B cell (primary cell): ENCODE measurements around the gene TRPV4. TPM values are rescaled to one million over a fixed set of nuclear protein-coding genes. Genes with fewer than 3 reads are reported as not detected.

Source experiments
- ATAC-seq: fragments of 200-7000 bp; cut with Tn5 transposase; one replicate; pipeline ENCODE4 v1.10.0; 2021; ENCODE audit warnings: low read depth, mild to moderate bottlenecking, moderate number of reproducible peaks, moderate library complexity
- CTCF ChIA-PET: fragments of 350-600 bp; sonication (Branson Sonifier 250); formaldehyde crosslinking; loops from one replicate; lab custom pipeline; 2021; ENCODE audit warnings: antibody characterized with exemption, inconsistent platforms; lab: Charles Lee
- POLR2A ChIA-PET: fragments of 350-600 bp; sonication (Branson Sonifier 250); formaldehyde crosslinking; loops from one replicate; lab custom pipeline; 2021; ENCODE audit warnings: antibody characterized with exemption; lab: Charles Lee
- DNase-seq: peaks from one replicate; pipeline ENCODE4 v3.0.0; 2013
- H2AFZ ChIP-seq: 2 replicates; pipeline ENCODE4 v1.6.1; 2012; ENCODE audit warnings: mild to moderate bottlenecking, low read depth, low read length; ENCODE audit not compliant: insufficient read depth, poor library complexity, severe bottlenecking
- H3K27ac ChIP-seq, 2 donors: 1 replicate in 1 of 2; 2 replicates in 1 of 2; pipeline ENCODE4 v1.5.1; 2012 to 2013; ENCODE audit warnings: low read length in 2 of 2, mild to moderate bottlenecking in 2 of 2, moderate library complexity in 1 of 2
- H3K27me3 ChIP-seq, 4 experiments: fragments of 200-600 bp in 1 of 4; sonication (generic) in 1 of 4; replicated peaks in 1 of 4; 1 replicate in 2 of 4; 2 replicates in 2 of 4; pipeline versions ENCODE4 v1.6.1 to v1.7.0; 2013 to 2016; ENCODE audit warnings: low read length in 3 of 4, mild to moderate bottlenecking in 2 of 4, mixed read lengths in 1 of 4, moderate library complexity in 1 of 4; ENCODE audit not compliant: insufficient read depth in 4 of 4, control insufficient read depth in 3 of 4; ENCODE audit errors: control extremely low read depth in 1 of 4
- H3K36me3 ChIP-seq, 2 experiments: replicated peaks in 1 of 2; 1 replicate in 1 of 2; 2 replicates in 1 of 2; pipeline versions ENCODE4 v1.6.1 to v1.7.1; 2013; ENCODE audit warnings: low read length in 1 of 2; ENCODE audit not compliant: insufficient read depth in 2 of 2, control insufficient read depth in 1 of 2; ENCODE audit errors: control extremely low read depth in 1 of 2, extremely low read depth in 1 of 2
- H3K4me1 ChIP-seq, 2 donors: fragments of 200-600 bp in 1 of 2; sonication (generic) in 1 of 2; 1 replicate in 1 of 2; 2 replicates in 1 of 2; pipeline versions ENCODE4 v1.5.1 to v1.6.1; 2013 to 2017; ENCODE audit warnings: low read length in 2 of 2; ENCODE audit not compliant: control insufficient read depth in 2 of 2, insufficient read depth in 2 of 2
- H3K4me2 ChIP-seq: replicated peaks from 2 replicates; pipeline ENCODE3; 2012; ENCODE audit warnings: mild to moderate bottlenecking, low read depth, low read length; ENCODE audit not compliant: poor library complexity, severe bottlenecking
- H3K4me3 ChIP-seq, 5 experiments: fragments of 200-600 bp in 1 of 5; sonication (generic) in 1 of 5; 1 replicate in 3 of 5; 2 replicates in 2 of 5; pipeline versions ENCODE4 v1.5.1 to v1.7.0; 2011 to 2016; ENCODE audit warnings: low read length in 4 of 5, mild to moderate bottlenecking in 4 of 5, low read depth in 2 of 5, control low read depth in 1 of 5, moderate library complexity in 1 of 5; ENCODE audit not compliant: insufficient read depth in 1 of 5; ENCODE audit errors: control extremely low read depth in 1 of 5, extremely low read depth in 1 of 5
- H3K79me2 ChIP-seq: fragments of 200-600 bp; sonication (generic); one replicate; pipeline ENCODE4 v1.6.0; 2016; ENCODE audit warnings: low read length; ENCODE audit not compliant: control insufficient read depth, insufficient read depth
- H3K9ac ChIP-seq: fragments of 200-600 bp; sonication (generic); 2 replicates; pipeline ENCODE4 v1.6.1; 2017; ENCODE audit warnings: mild to moderate bottlenecking, low read length, moderate library complexity
- H3K9me3 ChIP-seq, 3 donors: one replicate each; pipeline versions ENCODE4 v1.6.1 to v1.7.1; 2013; ENCODE audit warnings: low read length in 2 of 3; ENCODE audit not compliant: control insufficient read depth in 2 of 3, insufficient read depth in 1 of 3; ENCODE audit errors: control extremely low read depth in 1 of 3
- H4K20me1 ChIP-seq: 2 replicates; pipeline ENCODE4 v1.6.0; 2012; ENCODE audit warnings: mild to moderate bottlenecking, low read length; ENCODE audit not compliant: insufficient read depth, control insufficient read depth, poor library complexity, severe bottlenecking
- H3K27ac Mint-ChIP-seq: one replicate; pipeline ENCODE4 v1.8.0; 2021; ENCODE audit warnings: mixed read lengths
- H3K27me3 Mint-ChIP-seq: one replicate; pipeline ENCODE4 v1.8.0; 2021; ENCODE audit warnings: mixed read lengths
- H3K4me1 Mint-ChIP-seq: one replicate; pipeline ENCODE4 v1.8.0; 2021; ENCODE audit warnings: mixed read lengths
- H3K4me3 Mint-ChIP-seq: one replicate; pipeline ENCODE4 v1.8.0; 2021; ENCODE audit warnings: mixed read lengths
- H3K9me3 Mint-ChIP-seq: one replicate; pipeline ENCODE4 v1.8.0; 2022; ENCODE audit warnings: mixed read lengths; ENCODE audit not compliant: insufficient read depth
- EZH2 ChIP-seq: IDR thresholded peaks from 2 replicates; pipeline ENCODE4 v1.6.1; 2012; ENCODE audit warnings: borderline replicate concordance, low read depth, mild to moderate bottlenecking, moderate library complexity, low read length; ENCODE audit not compliant: insufficient read depth, poor library complexity, severe bottlenecking
- WGBS: methylation state at CpG from one replicate; pipeline ENCODE4 v1.1.5; 2013; ENCODE audit warnings: missing lambda C conversion rate; ENCODE audit not compliant: insufficient coverage; 5-methylcytosine and 5-hydroxymethylcytosine counted together
- intact Hi-C: fragments of 100-400 bp; cut with micrococcal nuclease; formaldehyde crosslinking; loops from one replicate; pipeline ENCODE4 v1.10.0; 2022
- polyA plus RNA-seq: library from polyadenylated mRNA; depleted of rRNA; stranded (reverse); fragments of >200 nt; gene quantifications from 2 replicates; pipeline ENCODE4 v1.2.3, GENCODE V29; 2012
- total RNA-seq, 2 donors: library from RNA; stranded (reverse); fragments of 120-200 nt in 1 of 2; gene quantifications; 1 replicate in 1 of 2; 2 replicates in 1 of 2; pipeline versions ENCODE4 v1.2.3 to v1.2.4, GENCODE V29; 2013 to 2022
- TF ChIP-seq, protein P1 (sequence below): fragments of 200-600 bp; IDR thresholded peaks from one replicate; pipeline ENCODE4 v1.8.0; 2022; ENCODE audit warnings: antibody characterized with exemption, mild to moderate bottlenecking

TRPV4 gene
- total and polyA plus RNA-seq, 2 donors (not counting 1 experiment from before 2014, with no cell fraction given) = not detected

DNA sequence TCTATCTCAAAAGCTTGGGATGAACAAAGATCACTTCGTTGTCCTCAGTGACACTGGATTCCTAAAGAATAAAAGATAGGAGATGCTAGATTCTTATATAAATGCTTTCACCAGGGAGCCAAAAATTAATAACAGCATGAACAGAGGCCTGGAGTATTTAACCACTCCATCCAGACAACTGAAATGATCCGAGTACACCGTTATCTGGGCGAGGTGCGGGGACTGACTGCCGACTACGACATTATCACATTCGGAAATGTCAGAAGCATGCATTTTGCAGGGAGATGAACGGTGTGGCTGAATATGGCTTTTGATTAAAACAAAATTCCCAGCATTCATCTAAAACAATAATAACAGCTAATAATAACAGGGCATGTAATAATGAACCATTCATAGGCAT lies 56.6 kb downstream of the TRPV4 start:
- H3K9me3 Mint-ChIP-seq = no peaks in the 10 kb centered on the region
- POLR2A ChIA-PET = no interaction called here
- no peaks in the 10 kb centered on the region for H3K79me2 ChIP-seq
- no peak overlapping the region for H3K9ac ChIP-seq
- no peak for DNase-seq
- H4K20me1 ChIP-seq = no peaks in the 10 kb centered on the region
- no peak overlapping the region for H3K4me3 ChIP-seq
- no peak overlapping the region for H3K27ac ChIP-seq
- ATAC-seq = no peak
- H3K4me3 Mint-ChIP-seq = no peak overlapping the region
- no peak for TF ChIP-seq EZH2
- TF ChIP-seq, protein P1, sequence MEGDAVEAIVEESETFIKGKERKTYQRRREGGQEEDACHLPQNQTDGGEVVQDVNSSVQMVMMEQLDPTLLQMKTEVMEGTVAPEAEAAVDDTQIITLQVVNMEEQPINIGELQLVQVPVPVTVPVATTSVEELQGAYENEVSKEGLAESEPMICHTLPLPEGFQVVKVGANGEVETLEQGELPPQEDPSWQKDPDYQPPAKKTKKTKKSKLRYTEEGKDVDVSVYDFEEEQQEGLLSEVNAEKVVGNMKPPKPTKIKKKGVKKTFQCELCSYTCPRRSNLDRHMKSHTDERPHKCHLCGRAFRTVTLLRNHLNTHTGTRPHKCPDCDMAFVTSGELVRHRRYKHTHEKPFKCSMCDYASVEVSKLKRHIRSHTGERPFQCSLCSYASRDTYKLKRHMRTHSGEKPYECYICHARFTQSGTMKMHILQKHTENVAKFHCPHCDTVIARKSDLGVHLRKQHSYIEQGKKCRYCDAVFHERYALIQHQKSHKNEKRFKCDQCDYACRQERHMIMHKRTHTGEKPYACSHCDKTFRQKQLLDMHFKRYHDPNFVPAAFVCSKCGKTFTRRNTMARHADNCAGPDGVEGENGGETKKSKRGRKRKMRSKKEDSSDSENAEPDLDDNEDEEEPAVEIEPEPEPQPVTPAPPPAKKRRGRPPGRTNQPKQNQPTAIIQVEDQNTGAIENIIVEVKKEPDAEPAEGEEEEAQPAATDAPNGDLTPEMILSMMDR = no peak
- 100% methylated on average over 2 of the region's 9 CpGs for WGBS
- no peak overlapping the region for H3K4me2 ChIP-seq
- H3K27me3 Mint-ChIP-seq = peaks cover 3% of the 10 kb centered on the region
- no peaks in the 10 kb centered on the region for H3K36me3 ChIP-seq
- H3K27ac Mint-ChIP-seq = no peak overlapping the region
- no peaks in the 10 kb centered on the region for H3K4me1 ChIP-seq
- H2AFZ ChIP-seq = no peak overlapping the region
- peaks cover 6% of the 10 kb centered on the region for H3K4me1 Mint-ChIP-seq
- no peaks in the 10 kb centered on the region for H3K27me3 ChIP-seq
- CTCF ChIA-PET = interaction anchor here (2.3 to 6.1 kb wide), 3 partner anchors 178 to 349 kb away, joined by 16 to 66 read pairs (median 58); no protein-coding TSS in a partner anchor
- peaks cover 0 to 13% (median 0%) of the 10 kb centered on the region in 3 donors for H3K9me3 ChIP-seq
- intact Hi-C loops = no loop called here

DNA sequence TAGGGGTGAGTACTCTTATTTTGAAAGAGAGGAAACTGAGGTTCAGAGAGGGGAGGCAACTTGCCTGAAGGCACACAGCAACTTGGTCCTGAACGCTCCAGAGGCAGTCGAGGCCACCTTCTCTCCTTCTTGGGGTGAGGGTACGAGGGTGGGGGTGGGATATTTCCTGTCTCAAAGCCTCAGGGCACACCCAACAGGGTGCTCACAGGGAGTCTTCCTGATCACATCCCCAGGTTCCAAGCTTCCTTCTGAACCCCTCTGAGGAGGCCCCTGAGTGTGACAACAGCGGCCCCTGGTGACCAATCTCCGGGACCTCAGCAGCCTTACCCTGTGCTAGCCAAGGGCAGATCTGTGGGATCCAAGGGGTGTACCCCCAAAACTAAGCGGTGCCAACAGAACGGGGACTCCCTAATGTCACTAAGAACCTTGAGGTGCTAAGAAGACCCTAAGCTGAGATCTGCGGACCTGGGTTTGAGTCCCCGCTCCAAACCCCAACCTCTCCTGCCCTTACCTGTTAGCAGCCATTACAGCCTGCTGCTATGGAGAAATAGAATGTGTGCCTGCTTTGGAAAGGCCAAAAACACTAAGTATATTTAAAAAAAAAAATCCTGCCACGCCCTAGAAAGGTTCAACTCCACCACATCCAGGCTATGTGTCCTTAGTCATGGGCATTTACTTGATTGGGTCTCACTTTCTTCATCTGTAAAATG lies 57.9 kb downstream of the TRPV4 start:
- 4% methylated on average over 4 of the region's 10 CpGs for WGBS
- Histone ChIP-seq H3K4me1 (no peaks in the 10 kb centered on the region), H3K9ac (no peak overlapping the region), H3K27me3 (no peaks in the 10 kb centered on the region), H3K4me3 (no peak overlapping the region), H3K27ac (no peak overlapping the region), H2AFZ (no peak overlapping the region), H3K4me2 (no peak overlapping the region), H3K36me3 (no peaks in the 10 kb centered on the region), H3K9me3 (peaks cover 0 to 9% (median 0%) of the 10 kb centered on the region in 3 donors), H3K79me2 (no peaks in the 10 kb centered on the region), H4K20me1 (no peaks in the 10 kb centered on the region)
- ChIA-PET CTCF (interaction anchor here (0.7 to 6.1 kb wide), 12 partner anchors 13 to 347 kb away, joined by 3 to 66 read pairs (median 4); no protein-coding TSS in a partner anchor), POLR2A (no interaction called here)
- Mint-ChIP-seq H3K27me3 (peaks cover 3% of the 10 kb centered on the region), H3K9me3 (no peaks in the 10 kb centered on the region), H3K27ac (no peak overlapping the region), H3K4me1 (peaks cover 6% of the 10 kb centered on the region), H3K4me3 (no peak overlapping the region)
- no peak for TF ChIP-seq EZH2
- TF ChIP-seq, protein P1 = peak; percentile 80
- intact Hi-C loops = no loop called here
- DNase-seq (peak; percentile 73), ATAC-seq (peak; percentile 77)
